HepG2 (cell line): ENCODE results near the gene WDR83. TPM values are rescaled to one million over a fixed set of nuclear protein-coding genes. Genes with fewer than 3 reads are reported as not detected.

Experiments used
- BCL6 ChIP-seq: IDR thresholded peaks from 2 replicates; pipeline ENCODE4 v1.6.1; 2016; ENCODE audit warnings: missing genetic modification reagents, missing compliant biosample characterization
- GATA4 ChIP-seq: sonication (generic); IDR thresholded peaks from 2 replicates; pipeline ENCODE4 v1.6.1; 2016; ENCODE audit warnings: antibody characterized with exemption, low read depth, borderline replicate concordance
- HMGA1 ChIP-seq: sonication (generic); formaldehyde crosslinking; conservative IDR thresholded peaks from 2 replicates; pipeline ENCODE4 v1.4.0; 2020; ENCODE audit warnings: missing genetic modification reagents
- HNRNPLL ChIP-seq: fragments of 200-400 bp; formaldehyde crosslinking; IDR thresholded peaks from 2 replicates; pipeline ENCODE4 v1.6.1; 2017; ENCODE audit warnings: mild to moderate bottlenecking, low read depth, low read length; ENCODE audit not compliant: poor library complexity, severe bottlenecking
- RBM39 ChIP-seq: fragments of 200-400 bp; formaldehyde crosslinking; IDR thresholded peaks from one replicate; pipeline ENCODE4 v1.6.1; 2018; ENCODE audit warnings: antibody characterized with exemption, mild to moderate bottlenecking, low read depth, low read length; ENCODE audit not compliant: poor library complexity, severe bottlenecking
- RORA ChIP-seq: sonication (generic); formaldehyde crosslinking; IDR thresholded peaks from 2 replicates; pipeline ENCODE4 v1.5.0; 2020; ENCODE audit warnings: mild to moderate bottlenecking, missing genetic modification reagents, moderate library complexity
- SIX4 ChIP-seq: sonication (generic); formaldehyde crosslinking; IDR thresholded peaks from 2 replicates; pipeline ENCODE4 v1.4.0; 2020; ENCODE audit warnings: missing genetic modification reagents
- ZFP91 ChIP-seq: sonication (generic); formaldehyde crosslinking; IDR thresholded peaks from 2 replicates; pipeline ENCODE4 v1.9.0; 2022; ENCODE audit warnings: missing genetic modification reagents, mild to moderate bottlenecking, borderline replicate concordance
- ZKSCAN1 ChIP-seq: fragments of 150-350 bp; IDR thresholded peaks from 2 replicates; pipeline ENCODE4 v1.6.1; 2014; ENCODE audit warnings: low read length
- ZNF326 ChIP-seq: sonication (generic); formaldehyde crosslinking; IDR thresholded peaks from 2 replicates; pipeline ENCODE4 v1.4.0; 2020; ENCODE audit warnings: missing genetic modification reagents, borderline replicate concordance
- ZNF441 ChIP-seq: sonication (generic); formaldehyde crosslinking; IDR thresholded peaks from 2 replicates; pipeline ENCODE4 v1.7.0; 2021; ENCODE audit warnings: missing genetic modification reagents, borderline replicate concordance
- ZNF546 ChIP-seq: sonication (generic); formaldehyde crosslinking; conservative IDR thresholded peaks from 2 replicates; pipeline ENCODE4 v1.8.1; 2023; ENCODE audit warnings: mild to moderate bottlenecking, missing genetic modification reagents
- ZNF850 ChIP-seq: sonication (generic); formaldehyde crosslinking; conservative IDR thresholded peaks from 2 replicates; pipeline ENCODE4 v1.9.0; 2021; ENCODE audit warnings: mild to moderate bottlenecking, missing genetic modification reagents
- polyA plus RNA-seq, 8 experiments: library from polyadenylated mRNA; depleted of rRNA in 3 of 8; stranded (reverse) in 7 of 8; unstranded in 1 of 8; fragments of >200 nt; fragmentation: Illumina TruSeq in 4 of 8; extraction: Trizol in 4 of 8; gene quantifications; 2 replicates each; pipeline versions ENCODE4 v1.2.1 to v1.2.3, GENCODE V29; 2011 to 2016; ENCODE audit warnings: low read depth in 4 of 8, missing spikeins in 1 of 8, mixed read lengths in 1 of 8; ENCODE audit not compliant: insufficient read depth in 1 of 8
- total RNA-seq, 5 experiments: library from RNA; depleted of rRNA; stranded (reverse); fragments of >200 nt; fragmentation: Illumina TruSeq; extraction: Trizol; gene quantifications; 2 replicates each; pipeline ENCODE4 v1.2.3, GENCODE V29; 2016; ENCODE audit warnings: low read depth in 1 of 5
- TF ChIP-seq, protein P1 (sequence below): sonication (generic); formaldehyde crosslinking; IDR thresholded peaks from 2 replicates; pipeline ENCODE4 v1.4.0; 2020; ENCODE audit warnings: mild to moderate bottlenecking, missing genetic modification reagents
- TF ChIP-seq, protein P2 (sequence below): sonication (generic); formaldehyde crosslinking; IDR thresholded peaks from 2 replicates; pipeline ENCODE4 v1.4.0; 2020; ENCODE audit warnings: missing genetic modification reagents
- TF ChIP-seq, protein P3 (sequence below): sonication (generic); formaldehyde crosslinking; IDR thresholded peaks from 2 replicates; pipeline ENCODE4 v1.5.0; 2020; ENCODE audit warnings: missing genetic modification reagents

The WDR83 gene
- total and polyA plus RNA-seq, 2 of the 13 experiments (the other 11 are each of a cell fraction or from before 2014, with no cell fraction given): 4.5 to 10.7 TPM

- TF ChIP-seq, protein P1, sequence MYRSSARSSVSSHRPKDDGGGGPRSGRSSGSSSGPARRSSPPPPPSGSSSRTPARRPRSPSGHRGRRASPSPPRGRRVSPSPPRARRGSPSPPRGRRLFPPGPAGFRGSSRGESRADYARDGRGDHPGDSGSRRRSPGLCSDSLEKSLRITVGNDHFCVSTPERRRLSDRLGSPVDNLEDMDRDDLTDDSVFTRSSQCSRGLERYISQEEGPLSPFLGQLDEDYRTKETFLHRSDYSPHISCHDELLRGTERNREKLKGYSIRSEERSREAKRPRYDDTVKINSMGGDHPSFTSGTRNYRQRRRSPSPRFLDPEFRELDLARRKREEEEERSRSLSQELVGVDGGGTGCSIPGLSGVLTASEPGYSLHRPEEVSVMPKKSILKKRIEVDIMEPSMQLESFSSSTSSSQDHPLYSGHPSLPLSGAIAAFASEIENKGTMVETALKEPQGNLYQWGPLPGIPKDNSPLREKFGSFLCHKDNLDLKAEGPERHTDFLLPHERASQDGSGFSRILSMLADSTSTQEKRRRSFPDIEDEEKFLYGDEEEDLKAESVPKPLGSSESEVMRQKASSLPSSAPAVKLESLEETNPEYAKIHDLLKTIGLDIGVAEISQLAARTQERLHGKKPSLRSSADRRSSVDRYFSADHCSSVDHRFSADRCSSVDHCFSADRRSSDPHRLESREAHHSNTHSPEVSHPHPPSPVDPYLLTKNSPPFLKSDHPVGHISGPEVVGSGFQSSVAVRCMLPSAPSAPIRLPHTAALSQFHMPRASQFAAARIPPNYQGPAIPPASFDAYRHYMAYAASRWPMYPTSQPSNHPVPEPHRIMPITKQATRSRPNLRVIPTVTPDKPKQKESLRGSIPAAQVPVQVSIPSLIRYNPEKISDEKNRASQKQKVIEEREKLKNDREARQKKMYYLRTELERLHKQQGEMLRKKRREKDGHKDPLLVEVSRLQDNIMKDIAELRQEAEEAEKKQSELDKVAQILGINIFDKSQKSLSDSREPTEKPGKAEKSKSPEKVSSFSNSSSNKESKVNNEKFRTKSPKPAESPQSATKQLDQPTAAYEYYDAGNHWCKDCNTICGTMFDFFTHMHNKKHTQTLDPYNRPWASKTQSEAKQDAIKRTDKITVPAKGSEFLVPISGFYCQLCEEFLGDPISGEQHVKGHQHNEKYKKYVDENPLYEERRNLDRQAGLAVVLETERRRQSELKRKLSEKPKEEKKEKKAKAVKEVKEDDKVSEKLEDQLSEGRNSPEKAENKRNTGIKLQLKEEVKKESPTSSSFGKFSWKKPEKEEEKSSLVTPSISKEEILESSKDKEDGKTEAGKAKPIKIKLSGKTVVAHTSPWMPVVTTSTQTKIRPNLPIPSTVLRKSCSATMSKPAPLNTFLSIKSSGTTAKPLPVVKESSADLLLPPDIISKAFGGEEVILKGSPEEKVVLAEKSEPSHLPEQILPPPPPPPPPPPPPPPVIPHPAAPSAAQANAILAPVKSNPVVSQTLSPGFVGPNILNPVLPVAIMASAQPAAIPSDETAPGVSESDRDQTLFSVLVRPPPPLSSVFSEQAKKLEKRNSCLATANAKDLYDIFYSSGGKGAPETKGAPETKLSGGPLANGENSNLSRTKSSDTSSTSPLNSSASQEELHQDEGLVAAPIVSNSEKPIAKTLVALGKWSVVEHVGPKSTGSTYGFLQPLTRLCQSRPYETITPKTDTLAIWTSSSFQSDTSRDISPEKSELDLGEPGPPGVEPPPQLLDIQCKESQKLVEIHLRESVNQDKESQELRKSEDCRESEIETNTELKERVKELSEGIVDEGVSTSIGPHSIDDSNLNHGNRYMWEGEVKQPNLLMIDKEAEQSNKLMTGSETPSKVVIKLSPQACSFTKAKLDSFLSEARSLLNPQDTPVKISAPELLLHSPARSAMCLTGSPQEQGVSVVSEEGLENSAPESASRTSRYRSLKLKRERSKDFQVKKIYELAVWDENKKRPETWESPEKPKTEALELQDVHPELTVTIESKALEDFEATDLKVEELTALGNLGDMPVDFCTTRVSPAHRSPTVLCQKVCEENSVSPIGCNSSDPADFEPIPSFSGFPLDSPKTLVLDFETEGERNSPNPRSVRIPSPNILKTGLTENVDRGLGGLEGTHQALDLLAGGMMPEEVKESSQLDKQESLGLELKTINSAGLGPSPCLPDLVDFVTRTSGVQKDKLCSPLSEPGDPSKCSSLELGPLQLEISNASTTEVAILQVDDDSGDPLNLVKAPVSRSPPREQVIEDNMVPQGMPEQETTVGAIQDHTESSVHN (CRISPR knock-in tag): no peak
- no peak for TF ChIP-seq ZKSCAN1
- TF ChIP-seq ZNF441 (CRISPR knock-in tag): peak; percentile 43; the same call in 1 of the 2 replicates
- TF ChIP-seq, protein P2, sequence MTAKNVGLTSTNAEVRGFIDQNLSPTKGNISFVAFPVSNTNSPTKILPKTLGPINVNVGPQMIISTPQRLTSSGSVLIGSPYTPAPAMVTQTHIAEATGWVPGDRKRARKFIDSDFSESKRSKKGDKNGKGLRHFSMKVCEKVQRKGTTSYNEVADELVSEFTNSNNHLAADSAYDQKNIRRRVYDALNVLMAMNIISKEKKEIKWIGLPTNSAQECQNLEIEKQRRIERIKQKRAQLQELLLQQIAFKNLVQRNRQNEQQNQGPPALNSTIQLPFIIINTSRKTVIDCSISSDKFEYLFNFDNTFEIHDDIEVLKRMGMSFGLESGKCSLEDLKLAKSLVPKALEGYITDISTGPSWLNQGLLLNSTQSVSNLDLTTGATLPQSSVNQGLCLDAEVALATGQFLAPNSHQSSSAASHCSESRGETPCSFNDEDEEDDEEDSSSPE: peak; percentile 55; the same call in 1 of the 2 replicates
- TF ChIP-seq BCL6: 0 out of 2 replicates have a peak, but pooled peaks have one; percentile 11
- TF ChIP-seq RBM39: peak; percentile 17
- peak; percentile 42; the same call in 1 of the 2 replicates for TF ChIP-seq ZFP91
- TF ChIP-seq ZNF546 (CRISPR knock-in tag): peak; percentile 26; the same call in 1 of the 2 replicates
- no peak for TF ChIP-seq SIX4 (CRISPR knock-in tag)
- TF ChIP-seq GATA4: peak; percentile 46; the same call in 1 of the 2 replicates
- TF ChIP-seq, protein P3, sequence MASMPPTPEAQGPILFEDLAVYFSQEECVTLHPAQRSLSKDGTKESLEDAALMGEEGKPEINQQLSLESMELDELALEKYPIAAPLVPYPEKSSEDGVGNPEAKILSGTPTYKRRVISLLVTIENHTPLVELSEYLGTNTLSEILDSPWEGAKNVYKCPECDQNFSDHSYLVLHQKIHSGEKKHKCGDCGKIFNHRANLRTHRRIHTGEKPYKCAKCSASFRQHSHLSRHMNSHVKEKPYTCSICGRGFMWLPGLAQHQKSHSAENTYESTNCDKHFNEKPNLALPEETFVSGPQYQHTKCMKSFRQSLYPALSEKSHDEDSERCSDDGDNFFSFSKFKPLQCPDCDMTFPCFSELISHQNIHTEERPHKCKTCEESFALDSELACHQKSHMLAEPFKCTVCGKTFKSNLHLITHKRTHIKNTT (CRISPR knock-in tag): no peak
- no peak for TF ChIP-seq HMGA1
- TF ChIP-seq RORA (CRISPR knock-in tag): no peak
- TF ChIP-seq ZNF850 (CRISPR knock-in tag): no peak
- TF ChIP-seq HNRNPLL: peak; percentile 40
- TF ChIP-seq ZNF326 (CRISPR knock-in tag): no peak
Measured at GRCh38 chr19:12669270-12670158, 2.9 kb downstream of the WDR83 start (continued).
